GM18858 (cell line): ENCODE measurements around the gene OR52A5.

Experiments used
- ATAC-seq: cut with Tn5 transposase; IDR thresholded peaks from one replicate; pipeline ENCODE4 v1.9.1; 2021; ENCODE audit not compliant: unreplicated experiment

OR52A5 gene

DNA sequence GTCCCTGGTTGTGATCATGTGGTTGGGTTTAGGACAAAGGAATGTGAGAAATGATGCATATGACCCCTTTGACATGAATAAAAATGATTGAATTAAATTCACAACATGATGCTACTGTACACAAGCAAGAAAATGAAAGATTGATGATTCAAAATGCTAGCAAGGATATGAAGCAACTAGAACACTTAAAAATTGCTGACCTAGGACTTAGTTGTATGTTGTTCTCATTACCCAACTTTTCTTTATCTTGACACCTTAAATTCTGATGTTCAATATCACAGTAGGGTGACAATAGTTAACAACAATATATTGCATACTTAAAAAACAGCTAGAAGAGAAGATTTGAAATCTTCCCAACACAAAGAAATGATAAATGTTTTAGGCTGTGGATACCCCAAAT is 20.6 kb downstream of the OR52A5 start:
- no peak for ATAC-seq

DNA sequence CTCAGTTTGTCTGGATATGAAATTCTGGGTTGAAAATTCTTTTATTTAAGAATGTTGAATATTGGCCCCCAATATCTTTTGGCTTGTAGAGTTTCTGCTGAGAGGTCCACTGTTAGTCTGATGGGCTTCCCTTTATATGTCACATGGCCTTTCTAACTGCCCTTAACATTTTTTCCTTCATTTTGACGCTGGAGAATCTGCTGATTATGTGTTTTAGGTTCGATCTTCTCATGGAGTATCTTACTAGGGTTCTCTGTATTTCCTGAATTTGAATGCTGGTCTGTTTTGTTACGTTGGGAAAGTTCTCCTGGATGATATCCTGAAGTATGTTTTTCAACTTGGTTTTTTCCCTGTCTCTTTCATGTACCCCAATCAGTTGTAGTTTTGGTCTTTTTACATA is 22.8 kb downstream of the OR52A5 start:
- no peak for ATAC-seq

DNA sequence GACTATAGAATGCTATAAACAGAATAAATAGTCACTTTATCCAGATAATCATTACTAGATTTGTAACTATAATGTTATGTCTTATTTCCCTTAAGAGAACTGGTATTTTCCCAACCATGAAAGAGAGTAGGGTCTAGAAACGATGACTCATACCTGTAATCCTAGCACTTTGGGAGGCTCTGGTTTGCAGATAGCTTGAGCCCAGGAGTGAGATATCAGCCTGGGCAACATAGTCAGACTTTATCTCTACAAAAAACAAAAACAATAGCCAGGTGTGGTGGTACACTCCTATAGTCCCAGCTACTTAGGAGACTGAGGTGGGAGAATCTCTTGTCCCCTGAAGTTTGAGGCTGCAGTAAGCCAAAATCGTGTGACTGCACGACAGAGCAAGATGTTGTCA is 30.9 kb downstream of the OR52A5 start:
- ATAC-seq = no peak

DNA sequence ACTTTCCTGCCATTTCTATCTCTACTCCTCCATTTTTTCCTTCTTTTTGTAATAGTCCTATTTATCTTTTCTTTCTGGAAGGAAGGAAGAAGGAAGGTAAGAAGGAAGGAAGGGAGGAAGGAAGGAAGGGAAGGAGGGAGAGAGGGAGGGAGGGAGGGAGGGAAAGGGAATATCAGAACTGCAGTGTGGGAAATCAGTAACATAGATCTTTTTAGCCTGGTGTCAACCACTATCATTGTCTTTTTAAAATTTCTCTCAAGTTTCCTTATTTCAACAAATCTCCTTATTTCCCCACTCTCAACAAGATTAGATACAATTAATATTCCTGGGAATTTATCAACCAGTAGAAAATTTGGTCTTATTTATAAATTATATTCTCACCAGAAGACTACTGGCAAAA is 35.1 kb downstream of the OR52A5 start:
- ATAC-seq = no peak

DNA sequence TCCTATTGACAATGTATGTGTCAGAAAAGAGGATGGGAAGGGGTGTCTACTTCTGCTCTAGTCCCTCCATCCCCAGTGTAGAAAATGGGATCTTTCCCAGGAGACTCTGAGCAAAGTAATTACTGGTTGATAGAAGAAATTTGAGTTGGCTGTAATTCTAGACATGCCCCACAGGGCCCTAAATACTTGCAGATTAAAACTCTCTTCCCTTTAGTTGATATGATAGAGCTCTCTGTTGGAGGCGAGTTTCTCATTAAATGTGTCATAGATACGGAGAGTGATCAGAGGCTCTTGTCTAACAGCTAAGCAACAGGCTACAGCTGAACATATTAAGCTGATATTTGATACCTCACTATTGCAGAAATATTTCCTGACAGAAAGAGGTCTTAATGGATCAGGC is 35.9 kb downstream of the OR52A5 start:
- no peak for ATAC-seq

DNA sequence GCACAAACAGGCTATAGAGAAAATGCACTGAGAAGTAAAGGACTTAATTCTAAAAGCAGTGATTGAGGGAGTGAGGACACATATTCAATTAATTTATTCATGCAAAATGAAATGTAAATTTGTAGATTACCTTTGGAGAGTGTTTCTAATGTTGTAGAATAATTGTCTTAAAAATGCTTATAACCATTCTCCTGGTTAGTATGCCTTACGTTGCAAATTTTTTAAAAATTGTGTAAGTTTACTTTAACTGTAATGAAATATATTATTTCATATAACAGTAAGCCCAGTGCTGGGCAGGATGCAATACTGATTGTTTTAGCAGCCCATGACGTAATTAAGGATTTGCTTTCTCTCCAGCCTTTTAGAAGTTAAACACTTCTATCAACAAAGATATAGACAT is 42.1 kb downstream of the OR52A5 start:
- no peak for ATAC-seq

DNA sequence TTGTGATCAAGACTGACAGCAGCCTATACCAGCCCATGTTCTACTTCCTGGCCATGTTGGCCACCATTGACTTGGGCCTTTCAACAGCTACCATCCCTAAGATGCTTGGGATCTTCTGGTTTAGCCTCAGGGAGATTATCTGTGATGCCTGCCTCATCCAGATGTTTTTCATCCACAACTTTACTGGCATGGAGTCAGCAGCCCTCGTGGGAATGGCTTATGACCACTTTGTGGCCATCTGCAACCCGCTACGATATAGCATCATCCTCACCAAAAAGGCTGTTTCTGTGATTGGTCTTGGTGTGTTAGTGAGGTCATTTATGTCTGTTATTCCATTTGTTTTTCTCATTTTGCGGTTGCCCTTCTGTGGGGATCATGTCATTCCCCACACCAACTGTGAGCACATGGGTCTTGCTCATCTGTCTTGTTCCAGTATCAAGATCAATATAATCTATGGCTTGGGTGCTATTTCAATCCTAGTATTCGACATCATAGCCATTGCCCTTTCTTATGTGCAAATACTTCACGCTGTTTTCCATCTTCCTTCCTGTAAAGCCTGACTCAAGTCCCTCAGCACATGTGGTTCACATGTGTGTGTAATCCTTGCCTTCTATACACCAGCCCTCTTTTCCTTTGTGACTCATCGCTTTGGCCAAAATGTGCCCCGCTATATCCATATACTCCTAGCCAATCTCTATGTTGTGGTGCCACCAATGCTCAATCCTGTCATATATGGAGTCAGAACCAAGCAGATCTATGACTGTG is 45.2 kb downstream of the OR52A5 start:
- no peak for ATAC-seq

DNA sequence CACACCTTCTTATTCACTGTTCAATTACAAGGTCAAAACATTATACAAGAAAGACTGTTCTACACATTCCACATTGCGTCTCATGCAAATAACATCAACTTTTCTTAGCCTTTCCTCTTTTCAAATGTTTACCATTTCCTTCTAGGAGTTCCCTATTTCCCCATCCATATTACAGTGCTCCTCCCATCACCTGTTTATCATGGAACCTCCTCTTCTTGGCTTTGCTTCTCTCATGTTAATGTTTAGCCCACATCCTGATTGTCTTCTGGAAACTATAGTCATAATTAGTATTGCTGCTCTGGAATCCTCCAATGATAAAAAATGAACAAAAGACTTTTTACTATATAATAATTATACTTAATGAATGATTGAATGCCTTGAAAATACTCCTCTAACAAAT is 47.5 kb downstream of the OR52A5 start:
- ATAC-seq = no peak

DNA sequence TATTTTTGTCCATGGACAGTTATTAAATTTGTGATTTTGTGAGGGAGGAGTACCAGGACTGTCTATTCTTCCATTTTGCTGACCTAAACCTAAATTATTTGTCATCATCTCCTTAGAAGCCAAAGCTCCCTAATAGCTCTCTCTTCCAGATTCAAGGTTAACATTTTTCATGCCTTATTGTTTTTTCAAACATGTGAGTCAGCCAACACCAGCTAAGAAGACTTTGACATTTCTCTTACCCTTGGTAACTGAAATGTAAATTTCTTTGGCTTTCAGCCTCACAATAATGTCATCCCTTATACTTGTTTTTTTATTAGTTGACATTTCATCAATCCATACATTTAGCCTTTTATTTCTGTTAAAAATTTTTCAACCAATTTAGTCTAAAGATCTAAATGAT is 49.6 kb downstream of the OR52A5 start:
- ATAC-seq = no peak

DNA sequence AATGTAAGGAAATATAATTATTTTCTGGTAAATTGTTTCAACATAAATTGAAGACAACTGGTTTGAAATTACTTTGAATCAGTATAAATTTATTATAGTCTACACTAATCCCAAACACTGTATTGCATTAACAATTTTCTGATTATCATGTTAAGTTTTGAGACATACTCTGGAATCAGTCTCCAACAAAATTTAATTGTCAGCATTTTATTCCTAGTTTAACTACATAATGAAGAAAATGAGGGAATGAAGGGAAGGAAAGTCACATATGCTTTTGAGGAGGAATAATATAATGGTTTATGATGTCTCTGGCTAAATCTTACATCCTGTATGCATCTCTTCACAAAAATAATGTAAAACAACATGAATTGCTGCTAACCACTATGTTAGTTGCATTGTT is 54.6 kb downstream of the OR52A5 start:
- ATAC-seq = no peak

DNA sequence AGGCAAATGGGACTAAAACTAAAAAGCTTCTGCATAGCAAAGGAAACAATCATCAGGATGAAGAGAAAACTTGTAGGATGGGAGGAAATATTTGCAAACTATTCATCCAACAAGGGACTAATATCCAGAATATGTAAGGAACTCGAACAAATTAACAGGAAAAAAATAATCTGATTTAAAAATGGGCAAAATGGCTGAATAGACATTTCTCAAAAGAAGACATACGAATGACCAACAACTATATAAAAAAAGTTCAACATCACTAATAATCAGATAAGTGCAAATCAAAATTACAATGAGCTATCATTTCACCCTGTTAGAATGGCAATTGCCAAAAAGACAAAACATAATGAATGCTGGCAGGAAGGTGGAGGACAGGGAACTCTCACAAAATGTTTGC is 56.8 kb downstream of the OR52A5 start:
- no peak for ATAC-seq
